HUES48 (cell line): ENCODE measurements around the gene SMIM1.
"Not testable (repeated sequence)": the region's sequence is repeated elsewhere in the genome, so short reads cannot be mapped to it uniquely, and the experiment has no call there.

Experiments used
- H3K27ac ChIP-seq: one replicate; pipeline ENCODE4 v1.7.0; 2013; ENCODE audit warnings: low read depth, low read length, inconsistent platforms
- H3K27me3 ChIP-seq: 2 replicates; pipeline ENCODE4 v1.6.1; 2013; ENCODE audit warnings: mild to moderate bottlenecking, low read length; ENCODE audit not compliant: control insufficient read depth, insufficient read depth
- H3K36me3 ChIP-seq: 2 replicates; pipeline ENCODE4 v1.6.1; 2013; ENCODE audit warnings: low read length; ENCODE audit not compliant: control insufficient read depth, insufficient read depth
- H3K4me1 ChIP-seq: 2 replicates; pipeline ENCODE4 v1.6.1; 2013; ENCODE audit warnings: mild to moderate bottlenecking, low read length; ENCODE audit not compliant: control insufficient read depth, insufficient read depth
- H3K4me3 ChIP-seq: 2 replicates; pipeline ENCODE4 v1.5.1; 2013; ENCODE audit warnings: mild to moderate bottlenecking, low read depth, low read length
- H3K9ac ChIP-seq: 2 replicates; pipeline ENCODE4 v1.6.1; 2013; ENCODE audit warnings: mild to moderate bottlenecking, low read depth, low read length, moderate library complexity
- H3K9me3 ChIP-seq: 2 replicates; pipeline ENCODE4 v1.6.1; 2013; ENCODE audit warnings: low read length; ENCODE audit not compliant: control insufficient read depth, insufficient read depth

Gene SMIM1

GRCh38 chr1:3746830-3747521 is 25.6 kb upstream of the SMIM1 start:
- Histone ChIP-seq H3K9ac (peak overlapping the region; percentile 60), H3K4me3 (peak overlapping the region; percentile 89), H3K36me3 (peaks cover 18% of the 10 kb centered on the region), H3K27me3 (peaks cover 5% of the 10 kb centered on the region; the same call in 1 of the 2 replicates), H3K4me1 (peaks cover 11% of the 10 kb centered on the region), H3K9me3 (no peaks in the 10 kb centered on the region), H3K27ac (peak overlapping the region; percentile 66)

GRCh38 chr1:3747522-3747848 is 25.1 kb upstream of the SMIM1 start:
- peak overlapping the region; percentile 89; the same call in 1 of the 2 replicates for H3K4me3 ChIP-seq
- H3K27ac ChIP-seq = no peak overlapping the region
- peaks cover 11% of the 10 kb centered on the region for H3K4me1 ChIP-seq
- H3K9ac ChIP-seq = no peak overlapping the region
- H3K36me3 ChIP-seq = peaks cover 12% of the 10 kb centered on the region
- H3K27me3 ChIP-seq = peaks cover 5% of the 10 kb centered on the region; the same call in 1 of the 2 replicates
- H3K9me3 ChIP-seq = no peaks in the 10 kb centered on the region

GRCh38 chr1:3747903-3748302 is 24.6 kb upstream of the SMIM1 start:
- Histone ChIP-seq H3K27ac (no peak overlapping the region), H3K27me3 (peaks cover 5% of the 10 kb centered on the region; the same call in 1 of the 2 replicates), H3K4me1 (peaks cover 11% of the 10 kb centered on the region), H3K36me3 (peaks cover 8% of the 10 kb centered on the region), H3K9ac (no peak overlapping the region), H3K9me3 (no peaks in the 10 kb centered on the region), H3K4me3 (no peak overlapping the region)

DNA sequence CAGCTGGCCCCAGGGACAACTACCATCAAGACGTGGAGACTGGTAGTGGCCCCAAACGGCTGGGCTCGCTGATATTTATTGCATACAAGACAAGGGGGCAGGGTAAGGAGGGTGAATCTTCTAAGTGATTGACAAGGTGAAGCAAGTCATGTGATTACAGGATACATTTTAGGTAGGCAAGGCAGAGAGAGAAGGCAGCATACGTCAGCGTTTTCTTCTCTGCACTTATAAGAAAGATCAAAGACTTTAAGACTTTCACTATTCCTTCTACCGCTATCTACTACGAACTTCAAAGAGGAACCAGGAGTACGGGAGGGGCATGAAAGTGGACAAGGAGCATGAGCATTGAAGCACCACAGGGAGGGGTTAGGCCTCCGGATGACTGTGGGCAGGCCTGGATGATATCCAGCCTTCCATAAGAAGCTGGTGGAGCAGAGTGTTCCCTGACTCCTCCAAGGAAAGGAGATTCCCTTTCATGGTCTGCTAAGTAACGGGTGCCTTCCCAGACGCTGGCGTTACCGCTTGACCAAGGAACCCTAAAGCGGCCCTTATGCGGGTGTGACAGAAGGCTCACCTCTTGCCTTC is 24.1 kb upstream of the SMIM1 start:
- not testable (repeated sequence) for H3K4me3 ChIP-seq, H3K9ac ChIP-seq, H3K27ac ChIP-seq, H3K9me3 ChIP-seq, H3K27me3 ChIP-seq, H3K36me3 ChIP-seq
- peaks cover 11% of the 10 kb centered on the region for H3K4me1 ChIP-seq

DNA sequence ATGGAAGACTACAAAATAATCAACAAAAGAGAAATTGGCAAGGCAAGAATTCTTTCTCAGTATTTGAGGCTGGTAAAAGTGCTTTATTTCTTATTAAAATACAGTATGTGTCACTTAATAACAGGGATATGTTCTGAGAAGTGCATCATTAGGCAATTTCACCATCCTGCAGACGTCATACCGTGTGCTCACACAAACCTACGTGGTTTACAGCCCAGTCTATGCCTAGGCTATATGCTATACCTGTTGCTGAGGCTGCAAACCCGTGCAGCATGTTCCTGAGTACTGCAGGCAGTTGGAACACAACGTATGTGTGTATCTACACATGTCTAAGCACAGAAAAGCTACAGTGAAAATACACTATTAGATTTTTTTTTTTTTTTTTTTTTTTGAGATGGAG is 23.0 kb upstream of the SMIM1 start:
- Histone ChIP-seq H3K27ac (no peak overlapping the region), H3K4me3 (no peak overlapping the region), H3K4me1 (peaks cover 11% of the 10 kb centered on the region), H3K9ac (no peak overlapping the region), H3K27me3 (peaks cover 5% of the 10 kb centered on the region; the same call in 1 of the 2 replicates), H3K9me3 (no peaks in the 10 kb centered on the region), H3K36me3 (peaks cover 2% of the 10 kb centered on the region; the same call in 1 of the 2 replicates)

DNA sequence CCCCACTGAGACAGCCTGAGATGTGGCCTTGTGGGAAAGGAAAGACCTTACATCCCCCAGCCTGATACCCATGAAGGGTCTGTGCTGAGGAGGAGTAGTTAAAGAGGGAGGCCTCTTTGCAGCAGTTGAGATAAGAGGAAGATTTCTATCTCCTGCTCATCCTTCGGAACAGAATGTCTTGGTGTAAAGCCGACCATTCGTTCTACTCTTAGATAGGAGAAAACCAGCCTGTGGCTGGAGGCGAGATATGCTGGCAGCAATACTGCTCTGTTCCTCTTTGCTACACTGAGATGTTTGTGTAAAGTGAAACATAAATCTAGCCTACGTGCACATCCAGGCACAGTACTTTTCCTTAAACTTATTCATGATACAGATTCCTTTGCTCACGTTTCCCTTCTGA is 21.8 kb upstream of the SMIM1 start:
- Histone ChIP-seq H3K9me3 (no peaks in the 10 kb centered on the region), H3K4me3 (no peak overlapping the region), H3K27me3 (peaks cover 5% of the 10 kb centered on the region; the same call in 1 of the 2 replicates), H3K36me3 (no peaks in the 10 kb centered on the region), H3K4me1 (peaks cover 6% of the 10 kb centered on the region), H3K27ac (no peak overlapping the region), H3K9ac (no peak overlapping the region)

GRCh38 chr1:3752400-3752945 is 20.1 kb upstream of the SMIM1 start, which contains the start of gene CCDC27:
CCDC27 (plus strand) TSS chr1:3752450; CDS start chr1:3752482, 32 bp downstream.
- Histone ChIP-seq H3K4me3 (no peak within 1 kb of the TSS), H3K9me3 (no peaks in the 10 kb centered on the region), H3K27ac (no peak within 1 kb of the TSS), H3K36me3 (no peaks in the 10 kb centered on the region), H3K9ac (no peak within 1 kb of the TSS), H3K4me1 (no peaks in the 10 kb centered on the region), H3K27me3 (peaks cover 5% of the 10 kb centered on the region; the same call in 1 of the 2 replicates)

DNA sequence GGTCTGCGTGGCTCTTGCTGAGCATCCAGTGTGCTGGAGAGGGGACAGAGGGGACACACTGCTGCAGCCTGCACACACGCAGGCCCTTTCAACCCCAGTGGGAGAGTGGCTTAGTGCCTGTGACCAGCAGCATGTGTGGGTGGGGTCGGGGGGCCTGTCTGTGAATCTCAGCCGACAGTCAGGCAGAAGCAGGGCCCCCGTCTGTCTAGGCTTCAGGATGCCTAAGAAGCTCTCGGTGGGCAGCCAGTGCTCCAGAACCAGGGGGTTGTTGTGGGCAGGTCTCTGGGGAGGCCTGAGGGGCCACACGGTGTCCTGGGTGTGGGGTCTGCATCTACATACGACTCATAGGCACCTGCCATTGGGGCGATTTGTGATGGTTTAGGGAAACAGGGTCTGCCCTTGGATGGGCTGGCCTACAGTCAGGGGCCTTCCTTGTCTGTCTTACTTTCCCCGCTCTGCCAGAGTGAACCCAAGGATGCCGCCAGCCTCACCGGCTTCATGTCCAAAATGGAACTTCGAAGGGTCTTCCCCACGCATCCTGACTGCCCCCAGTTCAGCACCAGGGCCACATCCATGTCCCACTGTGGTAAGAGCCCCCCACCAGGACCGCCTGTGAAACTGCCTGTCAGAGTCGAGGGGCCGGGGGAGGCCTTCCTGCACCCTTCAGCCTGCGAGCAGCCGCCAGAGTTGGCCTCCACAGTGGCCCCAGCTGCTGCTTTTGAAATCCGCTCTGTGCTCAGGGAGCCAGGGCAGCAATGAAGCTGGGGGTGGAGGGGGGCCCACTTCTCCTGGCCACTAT is 18.7 kb upstream of the SMIM1 start:
- Histone ChIP-seq H3K9me3 (no peaks in the 10 kb centered on the region), H3K36me3 (no peaks in the 10 kb centered on the region), H3K4me1 (no peaks in the 10 kb centered on the region), H3K27ac (no peak overlapping the region), H3K9ac (no peak overlapping the region), H3K27me3 (peaks cover 5% of the 10 kb centered on the region; the same call in 1 of the 2 replicates), H3K4me3 (no peak overlapping the region)

DNA sequence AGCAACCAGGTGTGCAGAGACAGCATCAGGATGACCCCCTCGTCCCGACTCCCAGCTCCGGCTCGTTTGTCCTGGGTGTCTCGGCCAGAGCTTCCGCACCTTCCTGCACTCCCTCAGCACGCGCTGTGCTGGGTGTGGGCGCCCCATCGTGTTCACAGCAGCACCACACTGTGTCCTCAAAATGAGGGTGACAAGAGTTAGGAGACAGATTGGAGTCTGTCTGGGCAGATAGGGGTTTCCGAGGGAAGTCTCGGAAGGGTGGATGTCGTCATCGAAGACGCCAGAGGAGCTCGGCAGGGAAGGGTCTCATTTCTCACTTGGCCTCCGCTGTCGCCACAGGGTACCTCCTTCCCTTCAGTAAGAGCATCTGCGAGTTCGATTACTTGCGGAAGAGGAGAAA is 16.2 kb upstream of the SMIM1 start:
- Histone ChIP-seq H3K4me1 (no peaks in the 10 kb centered on the region), H3K27me3 (peaks cover 14% of the 10 kb centered on the region; the same call in 1 of the 2 replicates), H3K9ac (no peak overlapping the region), H3K9me3 (no peaks in the 10 kb centered on the region), H3K36me3 (no peaks in the 10 kb centered on the region), H3K27ac (no peak overlapping the region), H3K4me3 (no peak overlapping the region)

GRCh38 chr1:3759164-3759563 is 13.4 kb upstream of the SMIM1 start:
- Histone ChIP-seq H3K4me3 (no peak overlapping the region), H3K9me3 (no peaks in the 10 kb centered on the region), H3K36me3 (no peaks in the 10 kb centered on the region), H3K4me1 (no peaks in the 10 kb centered on the region), H3K27ac (no peak overlapping the region), H3K9ac (no peak overlapping the region), H3K27me3 (peaks cover 14% of the 10 kb centered on the region; the same call in 1 of the 2 replicates)
